ENCODE data around the gene TSACC.

TSACC gene

GRCh38 chr1:156376958-156377919 lies 38.9 kb downstream of the TSACC start:
- no peak for DNase-seq

GRCh38 chr1:156378557-156378956 lies 40.2 kb downstream of the TSACC start:
- DNase-seq = no peak

GRCh38 chr1:156379420-156380165 lies 41.3 kb downstream of the TSACC start:
- DNase-seq = no peak

- no peak for DNase-seq
Measured at GRCh38 chr1:156382561-156382960, 44.2 kb downstream of the TSACC start.

GRCh38 chr1:156383023-156383422 lies 44.7 kb downstream of the TSACC start:
- no peak for DNase-seq

- no peak for DNase-seq
Measured at GRCh38 chr1:156384007-156384406, 45.7 kb downstream of the TSACC start.

- no peak for DNase-seq
Measured at GRCh38 chr1:156384658-156385057, 46.3 kb downstream of the TSACC start.

GRCh38 chr1:156385534-156386031 lies 47.3 kb downstream of the TSACC start:
- peak; percentile 59 for DNase-seq

- DNase-seq = no peak
Measured at GRCh38 chr1:156386134-156386901, 48.0 kb downstream of the TSACC start.

GRCh38 chr1:156386949-156387869 lies 48.9 kb downstream of the TSACC start:
- no peak for DNase-seq

GRCh38 chr1:156387870-156388173 lies 49.5 kb downstream of the TSACC start:
- no peak for DNase-seq

GRCh38 chr1:156388174-156389137 lies 50.1 kb downstream of the TSACC start:
- no peak for DNase-seq

- DNase-seq = no peak
Measured at GRCh38 chr1:156389311-156389710, 51.0 kb downstream of the TSACC start.

- no peak for DNase-seq
Measured at GRCh38 chr1:156390469-156391365, 52.4 kb downstream of the TSACC start.

GRCh38 chr1:156391366-156391677 lies 53.0 kb downstream of the TSACC start:
- no peak for DNase-seq

GRCh38 chr1:156391701-156392100 lies 53.4 kb downstream of the TSACC start:
- no peak for DNase-seq

- no peak for DNase-seq
Measured at GRCh38 chr1:156392452-156392853, 54.1 kb downstream of the TSACC start.

- no peak for DNase-seq
Measured at GRCh38 chr1:156393095-156393494, 54.8 kb downstream of the TSACC start.

- no peak for DNase-seq
Measured at GRCh38 chr1:156394082-156394481, 55.8 kb downstream of the TSACC start.
